Naive B cell (primary cell): ENCODE data around the gene CDC34. TPM values are rescaled to one million over a fixed set of nuclear protein-coding genes. Genes with fewer than 3 reads are reported as not detected.

Experiments used
- ATAC-seq, 2 donors: fragments of 150-1000 bp; cut with Tn5 transposase; 2 replicates each; pipeline ENCODE4 v1.10.0; 2021; ENCODE audit warnings: low read depth in 2 of 2, mild to moderate bottlenecking in 2 of 2, moderate library complexity in 2 of 2
- DNase-seq: peaks from one replicate; pipeline ENCODE4 v3.0.0; 2022
- H3K27ac Mint-ChIP-seq, 6 donors: one replicate each; pipeline ENCODE4 v1.8.0; 2020 to 2022; ENCODE audit warnings: mild to moderate bottlenecking in 6 of 6, mixed read lengths in 6 of 6, moderate library complexity in 5 of 6, inconsistent platforms in 2 of 6
- H3K27me3 Mint-ChIP-seq, 3 donors: one replicate each; pipeline ENCODE4 v1.8.0; 2021 to 2022; ENCODE audit warnings: mixed read lengths in 3 of 3, mild to moderate bottlenecking in 1 of 3
- H3K36me3 Mint-ChIP-seq, 2 donors: one replicate each; pipeline ENCODE4 v1.8.0; 2020 to 2022; ENCODE audit warnings: mixed read lengths in 2 of 2, inconsistent platforms in 1 of 2, mild to moderate bottlenecking in 1 of 2
- H3K4me1 Mint-ChIP-seq, 3 donors: one replicate each; pipeline ENCODE4 v1.8.0; 2020 to 2022; ENCODE audit warnings: mixed read lengths in 3 of 3, inconsistent platforms in 1 of 3, mild to moderate bottlenecking in 1 of 3, moderate library complexity in 1 of 3
- H3K4me3 Mint-ChIP-seq, 8 donors: one replicate each; pipeline ENCODE4 v1.8.0; 2020 to 2022; ENCODE audit warnings: mild to moderate bottlenecking in 8 of 8, mixed read lengths in 8 of 8, moderate library complexity in 8 of 8, inconsistent platforms in 2 of 8
- H3K9me3 Mint-ChIP-seq, 7 donors: one replicate each; pipeline ENCODE4 v1.8.0; 2020 to 2022; ENCODE audit warnings: mixed read lengths in 7 of 7, mild to moderate bottlenecking in 5 of 7, inconsistent platforms in 2 of 7, moderate library complexity in 1 of 7
- polyA plus RNA-seq, 6 donors: library from polyadenylated mRNA; unstranded; fragments of 300-500 nt; fragmentation: Illumina TruSeq; gene quantifications; one replicate each; pipeline ENCODE4 v1.2.3, GENCODE V29; 2021; ENCODE audit warnings: low read depth in 6 of 6

The CDC34 gene
- polyA plus RNA-seq, 6 donors from 2014 or later: 17.7 to 30.6 (median 19.4) TPM

DNA sequence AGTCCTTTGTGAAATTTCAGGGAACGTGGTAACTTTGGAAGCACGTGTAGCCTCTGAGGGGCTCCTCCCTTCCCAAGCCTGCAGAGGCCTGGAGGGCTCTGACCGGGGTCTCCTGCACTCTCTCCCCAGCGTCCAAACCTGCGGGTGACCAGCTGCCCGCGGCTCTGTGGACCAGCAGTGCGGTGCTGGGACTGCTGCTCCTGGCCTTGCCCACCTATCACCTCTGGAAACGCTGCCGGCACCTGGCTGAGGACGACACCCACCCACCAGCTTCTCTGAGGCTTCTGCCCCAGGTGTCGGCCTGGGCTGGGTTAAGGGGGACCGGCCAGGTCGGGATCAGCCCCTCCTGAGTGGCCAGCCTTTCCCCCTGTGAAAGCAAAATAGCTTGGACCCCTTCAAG is 26.9 kb upstream of the CDC34 start:
- H3K4me1 Mint-ChIP-seq: peaks cover 10 to 35% (median 21%) of the 10 kb centered on the region in 3 donors
- H3K27me3 Mint-ChIP-seq: peaks cover under 1 to 2% (median 1%) of the 10 kb centered on the region in 3 donors
- peak overlapping the region in 2 of 8 donors; percentile 35 to 89 for H3K4me3 Mint-ChIP-seq
- ATAC-seq (no peak), DNase-seq (no peak)
- peaks cover 0 to 3% (median 0%) of the 10 kb centered on the region in 7 donors for H3K9me3 Mint-ChIP-seq
- no peak overlapping the region for H3K27ac Mint-ChIP-seq
- peaks cover 0 to under 1% of the 10 kb centered on the region in 2 donors for H3K36me3 Mint-ChIP-seq

DNA sequence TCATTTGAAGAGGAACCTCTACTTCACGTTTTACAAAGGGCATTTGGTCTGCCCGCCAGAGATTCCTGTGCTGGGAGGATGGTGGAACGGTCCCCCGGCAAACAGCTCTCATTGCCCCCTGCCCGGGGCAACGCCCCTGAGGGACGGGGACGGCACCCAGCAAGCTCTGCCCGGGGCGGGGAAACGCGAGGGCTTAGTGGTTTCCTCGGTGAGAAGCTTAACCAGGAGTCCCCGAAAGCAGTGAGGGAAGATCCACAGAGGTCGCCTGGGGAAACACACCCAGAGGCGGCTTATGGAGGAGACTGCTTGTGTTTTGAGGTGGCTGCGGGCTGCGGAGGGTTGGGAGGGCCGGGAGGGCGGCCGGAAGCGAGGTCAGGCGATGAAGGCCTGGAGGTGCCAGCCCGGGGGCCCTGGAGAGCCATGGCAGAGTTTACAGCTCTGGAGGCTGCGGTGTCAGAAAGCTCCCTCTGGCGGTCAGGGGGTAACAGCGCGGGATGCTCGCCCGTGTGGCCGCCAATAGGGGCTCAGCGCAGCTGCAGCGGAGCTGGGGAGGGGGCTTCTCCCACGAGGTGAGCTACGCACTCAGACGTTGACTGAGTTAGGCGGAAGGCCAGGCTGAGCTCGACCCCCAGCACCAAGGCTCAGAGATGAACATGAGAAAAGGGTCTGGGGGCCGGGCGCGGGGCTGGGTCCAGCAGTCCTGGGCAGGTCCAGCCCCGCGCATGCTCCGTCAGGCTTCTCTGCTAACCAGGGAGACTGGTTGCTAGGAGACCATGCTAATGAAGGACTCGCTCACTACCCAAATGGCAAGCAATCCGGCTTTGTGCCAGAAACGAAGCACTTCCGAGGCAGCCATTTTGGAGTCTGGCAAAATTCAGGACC is 24.9 kb upstream of the CDC34 start:
- Mint-ChIP-seq H3K27ac (peak overlapping the region; percentile 97 to 100 (median 98)), H3K27me3 (no peaks in the 10 kb centered on the region), H3K36me3 (no peaks in the 10 kb centered on the region), H3K4me1 (peaks cover 23 to 47% (median 35%) of the 10 kb centered on the region in 3 donors), H3K9me3 (peaks cover 0 to 3% (median 0%) of the 10 kb centered on the region in 7 donors), H3K4me3 (peak overlapping the region; percentile 89 to 100 (median 96))
- DNase-seq (peak; percentile 98), ATAC-seq (peak; percentile 68 to 71)

DNA sequence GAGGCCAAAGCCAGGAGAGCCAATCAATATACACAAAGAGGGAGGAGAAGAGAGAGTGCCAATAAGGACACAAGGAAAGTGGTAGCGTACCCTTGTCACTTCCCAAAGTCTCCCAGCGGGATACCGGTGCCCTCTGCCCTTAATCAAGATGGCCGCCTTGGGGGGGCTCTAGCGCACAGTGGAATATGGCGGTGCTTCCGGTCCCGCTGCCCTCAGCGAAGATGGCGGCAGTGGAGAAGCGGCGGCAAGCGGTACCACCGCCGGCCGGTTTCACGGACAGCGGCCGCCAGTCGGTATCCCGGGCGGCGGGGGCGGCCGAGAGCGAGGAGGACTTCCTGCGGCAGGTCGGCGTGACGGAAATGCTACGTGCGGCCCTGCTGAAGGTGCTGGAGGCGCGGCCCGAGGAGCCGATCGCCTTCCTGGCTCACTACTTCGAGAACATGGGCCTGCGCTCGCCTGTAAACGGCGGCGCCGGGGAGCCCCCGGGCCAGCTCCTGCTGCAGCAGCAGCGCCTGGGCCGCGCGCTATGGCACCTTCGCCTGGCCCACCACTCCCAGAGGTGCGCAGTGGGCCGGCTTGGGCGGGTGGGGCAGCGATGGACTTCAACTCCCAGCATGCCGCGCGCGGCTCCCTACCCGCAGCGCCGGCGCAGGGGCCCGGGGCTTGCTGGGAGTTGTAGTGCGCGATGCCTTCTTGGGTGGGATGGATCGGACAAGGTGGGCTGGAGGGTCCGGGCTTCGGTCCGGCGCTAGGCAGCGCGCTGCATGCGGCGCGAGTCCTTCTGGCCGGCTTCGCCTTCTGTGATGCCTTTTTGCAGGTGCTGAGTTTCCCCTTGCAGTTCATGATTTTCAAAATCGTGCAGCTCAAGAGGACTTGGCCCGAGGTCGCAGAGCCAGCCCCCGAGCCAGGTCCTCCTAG is 24.0 kb upstream of the CDC34 start, which contains the start of gene TPGS1:
TSS of gene TPGS1 (plus strand) at position 212 of the 918 bp plus-strand sequence. CDS start at position 222, 10 bp downstream.
- Mint-ChIP-seq H3K4me1 (peaks cover 23 to 50% (median 33%) of the 10 kb centered on the region in 3 donors), H3K36me3 (no peaks in the 10 kb centered on the region), H3K9me3 (no peaks in the 10 kb centered on the region), H3K27ac (peak within 1 kb of the TSS; percentile 97 to 100 (median 98)), H3K27me3 (no peaks in the 10 kb centered on the region), H3K4me3 (peak within 1 kb of the TSS; percentile 89 to 100 (median 96))
- peak; percentile 65 for DNase-seq
- ATAC-seq: peak; percentile 60 to 63

DNA sequence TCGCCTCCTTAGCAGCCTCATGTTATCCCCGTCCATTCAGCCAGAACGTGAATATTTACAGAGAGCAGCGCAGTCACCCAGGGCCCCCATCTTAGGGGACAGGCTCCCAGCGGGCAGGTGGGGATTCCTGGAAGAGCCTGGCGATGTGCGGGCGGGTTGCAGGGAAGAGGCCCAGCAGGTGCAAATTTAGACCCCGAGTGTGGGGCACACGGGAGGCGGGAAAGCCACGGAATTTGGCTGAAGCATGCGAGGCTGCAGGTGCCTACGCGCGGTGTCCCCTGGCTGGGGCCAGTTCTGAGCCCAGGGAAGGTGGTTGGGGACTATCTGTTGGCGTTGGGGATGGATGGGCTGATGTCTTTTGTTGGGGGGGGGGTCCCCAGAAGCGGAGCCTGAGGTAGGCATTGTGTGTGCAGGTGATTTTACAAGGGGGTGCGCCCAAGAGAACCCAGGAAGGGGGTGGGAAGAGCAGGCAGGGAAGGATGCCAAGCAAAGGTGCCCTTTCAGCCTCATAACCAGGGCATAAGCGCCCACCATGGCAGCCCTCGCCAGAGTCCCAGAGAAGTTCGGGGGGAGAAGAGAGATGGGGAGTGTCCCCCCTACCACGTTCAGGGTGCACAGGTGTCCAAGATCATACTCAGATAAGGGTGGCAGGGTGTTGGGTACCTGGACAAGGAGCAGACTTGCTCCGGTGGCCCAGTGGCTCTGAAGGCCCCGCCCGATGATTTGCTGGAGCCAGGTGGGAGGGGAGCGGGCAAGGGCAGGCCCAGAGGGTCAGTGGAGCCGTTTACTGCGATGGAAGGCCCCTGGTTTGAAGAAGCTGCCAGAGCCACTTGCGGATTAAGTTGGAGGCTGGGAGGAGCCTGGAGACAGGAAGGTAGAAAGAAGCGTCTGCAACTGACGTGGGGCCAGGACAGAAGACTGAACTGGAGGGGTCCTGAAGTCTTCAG is 23.1 kb upstream of the CDC34 start:
- Mint-ChIP-seq H3K4me3 (peak overlapping the region; percentile 89 to 100 (median 96)), H3K27me3 (no peaks in the 10 kb centered on the region), H3K36me3 (no peaks in the 10 kb centered on the region), H3K9me3 (no peaks in the 10 kb centered on the region), H3K27ac (peak overlapping the region in 5 of 6 donors; percentile 22 to 85 (median 80)), H3K4me1 (peaks cover 20 to 43% (median 35%) of the 10 kb centered on the region in 3 donors)
- no peak for DNase-seq
- ATAC-seq: no peak

DNA sequence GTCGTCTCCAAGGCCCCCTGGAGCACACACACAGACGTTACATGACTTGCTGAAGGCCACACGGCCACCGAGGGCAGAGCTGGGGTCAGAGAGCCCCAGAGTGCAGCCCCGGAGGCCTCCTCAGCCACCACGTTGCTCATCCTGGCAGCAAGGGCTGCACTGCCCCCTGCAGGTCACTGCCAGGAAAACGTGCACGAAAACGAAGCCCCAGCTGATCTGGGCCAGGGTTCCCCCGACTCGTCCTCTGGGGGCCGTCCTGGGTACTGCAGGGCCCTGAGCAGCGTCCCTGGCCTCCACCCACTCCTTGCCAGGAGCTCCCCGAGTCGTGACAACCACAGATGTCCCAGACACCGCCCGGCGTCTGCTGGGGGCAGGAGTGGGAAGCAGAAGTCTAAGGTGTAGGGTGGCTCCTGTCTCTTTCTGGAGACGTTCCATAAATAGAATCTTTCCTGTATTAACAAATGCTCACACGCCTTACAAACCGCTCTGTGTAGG is 20.9 kb upstream of the CDC34 start:
- H3K36me3 Mint-ChIP-seq: no peaks in the 10 kb centered on the region
- peak overlapping the region; percentile 65 to 92 (median 90) for H3K4me3 Mint-ChIP-seq
- H3K4me1 Mint-ChIP-seq: peaks cover 25 to 42% (median 35%) of the 10 kb centered on the region in 3 donors
- H3K27me3 Mint-ChIP-seq: no peaks in the 10 kb centered on the region
- H3K27ac Mint-ChIP-seq: peak overlapping the region; percentile 91 to 99 (median 95)
- no peaks in the 10 kb centered on the region for H3K9me3 Mint-ChIP-seq
- ATAC-seq (peak; percentile 34 to 36), DNase-seq (peak; percentile 82)

DNA sequence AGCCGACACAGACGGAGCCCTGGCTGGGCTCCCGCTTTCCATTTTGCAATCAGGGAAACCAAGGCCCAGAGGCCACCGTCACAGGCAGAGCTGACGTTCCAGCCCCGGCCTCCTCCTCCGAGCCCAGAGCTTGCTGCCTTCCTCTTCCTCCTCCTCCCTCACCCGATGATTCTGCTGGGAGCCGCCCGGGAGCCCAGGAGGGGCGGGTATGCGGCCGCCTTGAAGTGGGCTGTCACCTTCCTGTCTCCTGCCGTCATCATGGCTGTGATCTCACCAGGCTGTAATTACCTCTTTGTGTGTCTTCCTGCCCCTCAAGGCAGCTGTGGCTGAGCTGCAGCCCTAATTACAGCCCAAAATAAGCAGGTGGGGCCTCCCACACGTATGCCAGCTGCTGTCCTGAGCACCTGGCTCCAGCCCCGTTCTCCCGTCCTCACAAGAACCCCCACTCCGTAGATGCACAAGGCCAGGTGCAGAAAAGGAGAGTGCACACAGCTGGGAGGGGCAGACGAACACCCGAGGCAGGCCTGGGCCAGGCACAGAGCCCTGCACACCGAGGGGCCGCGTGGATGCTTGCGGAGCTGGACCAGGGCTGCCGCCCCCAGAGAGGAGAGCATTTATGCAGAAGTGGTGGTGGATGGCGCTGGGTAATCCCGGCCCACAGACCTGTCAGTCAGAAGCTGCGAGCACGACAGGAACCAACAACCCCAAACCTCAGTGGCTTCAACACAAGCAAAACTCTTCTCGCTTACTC is 20.3 kb upstream of the CDC34 start:
- DNase-seq: peak; percentile 55
- Mint-ChIP-seq H3K4me3 (peak overlapping the region; percentile 65 to 92 (median 90)), H3K36me3 (no peaks in the 10 kb centered on the region), H3K27me3 (no peaks in the 10 kb centered on the region), H3K27ac (peak overlapping the region; percentile 91 to 99 (median 95)), H3K9me3 (no peaks in the 10 kb centered on the region), H3K4me1 (peaks cover 25 to 38% (median 33%) of the 10 kb centered on the region in 3 donors)
- ATAC-seq: peak; percentile 31 to 37

DNA sequence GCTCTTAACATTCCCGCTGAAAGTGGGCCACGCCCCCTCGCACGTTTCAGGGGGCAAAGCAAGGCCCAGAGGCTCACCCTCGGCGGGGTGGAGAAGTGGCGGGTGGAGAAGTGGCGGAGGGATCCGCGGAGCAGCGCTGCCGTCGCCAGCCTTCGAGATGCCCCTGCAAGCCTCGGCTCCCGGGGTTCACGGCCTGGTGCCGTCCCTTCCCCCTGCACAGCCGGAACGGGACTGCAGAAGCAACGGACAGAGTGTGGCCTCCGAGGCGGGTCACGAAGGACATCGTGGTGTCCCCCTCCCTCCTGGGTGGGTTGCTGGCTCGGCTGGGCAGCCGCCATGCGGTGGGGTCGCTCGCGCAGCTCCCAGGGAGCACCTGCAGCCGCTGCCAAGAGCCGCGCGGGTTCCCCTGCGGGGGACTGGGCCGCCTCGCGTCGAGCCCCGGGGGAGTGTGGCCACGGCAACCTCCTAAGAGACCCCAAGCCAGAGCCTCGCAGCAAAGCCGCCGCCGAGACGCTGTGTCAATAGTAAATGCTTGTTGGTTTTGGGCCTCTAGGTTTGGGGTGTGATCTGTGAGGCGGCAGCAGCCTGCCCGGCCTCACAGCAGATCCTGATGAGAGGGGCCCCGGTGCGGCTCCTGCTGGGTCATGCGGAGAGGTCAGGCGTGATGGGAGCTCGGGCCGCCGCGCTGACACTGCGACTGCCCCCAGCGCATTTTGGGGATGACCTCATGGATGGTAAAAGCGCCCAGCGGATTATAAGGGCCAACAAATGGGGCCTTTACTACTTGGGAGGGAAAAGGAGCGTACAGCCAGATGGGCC is 18.8 kb upstream of the CDC34 start:
- Mint-ChIP-seq H3K9me3 (no peaks in the 10 kb centered on the region), H3K4me1 (peaks cover 30 to 38% (median 33%) of the 10 kb centered on the region in 3 donors), H3K27ac (peak overlapping the region in 1 of 6 donors; percentile 96), H3K36me3 (no peaks in the 10 kb centered on the region), H3K4me3 (peak overlapping the region in 3 of 8 donors; percentile 66 to 92 (median 91)), H3K27me3 (no peaks in the 10 kb centered on the region)
- ATAC-seq (no peak), DNase-seq (no peak)

DNA sequence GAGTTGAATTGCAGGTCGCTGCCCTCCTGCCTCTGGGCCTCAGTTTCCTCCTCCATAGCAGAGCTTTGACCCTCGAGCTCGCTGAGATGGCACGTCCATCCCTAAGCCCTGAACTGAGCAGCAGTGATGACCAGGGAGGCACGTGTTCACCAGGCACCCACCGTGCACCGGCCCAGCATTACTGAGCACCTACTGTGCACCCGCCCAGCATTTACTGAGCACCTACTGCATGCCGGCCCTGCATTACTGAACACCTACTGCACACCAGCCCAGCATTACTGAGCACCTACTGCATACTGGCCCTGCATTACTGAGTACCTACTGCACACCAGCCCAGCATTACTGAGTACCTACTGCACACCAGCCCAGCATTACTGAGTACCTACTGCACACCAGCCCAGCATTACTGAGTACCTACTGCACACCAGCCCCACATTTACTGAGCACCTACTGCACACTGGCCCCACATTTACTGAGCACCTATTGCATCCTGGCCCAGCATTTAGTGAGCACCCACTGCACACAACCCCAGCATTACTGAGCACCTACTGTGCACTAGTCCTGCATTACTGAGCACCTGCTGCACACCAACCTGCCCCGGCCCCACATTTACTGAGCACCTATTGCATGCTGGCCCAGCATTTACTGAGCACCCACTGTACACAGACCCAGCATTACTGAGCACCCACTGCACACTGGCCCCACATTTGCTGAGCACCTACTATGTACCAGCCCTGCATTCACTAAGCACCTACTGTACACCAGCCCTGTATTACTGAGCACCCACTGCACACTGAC is 18.0 kb upstream of the CDC34 start:
- H3K36me3 Mint-ChIP-seq: no peaks in the 10 kb centered on the region
- H3K27ac Mint-ChIP-seq: peak overlapping the region in 1 of 6 donors; percentile 88
- DNase-seq (no peak), ATAC-seq (no peak)
- peak overlapping the region in 1 of 8 donors; percentile 20 for H3K4me3 Mint-ChIP-seq
- H3K27me3 Mint-ChIP-seq: no peaks in the 10 kb centered on the region
- H3K4me1 Mint-ChIP-seq: peaks cover 25 to 30% (median 26%) of the 10 kb centered on the region in 3 donors
- no peaks in the 10 kb centered on the region for H3K9me3 Mint-ChIP-seq

DNA sequence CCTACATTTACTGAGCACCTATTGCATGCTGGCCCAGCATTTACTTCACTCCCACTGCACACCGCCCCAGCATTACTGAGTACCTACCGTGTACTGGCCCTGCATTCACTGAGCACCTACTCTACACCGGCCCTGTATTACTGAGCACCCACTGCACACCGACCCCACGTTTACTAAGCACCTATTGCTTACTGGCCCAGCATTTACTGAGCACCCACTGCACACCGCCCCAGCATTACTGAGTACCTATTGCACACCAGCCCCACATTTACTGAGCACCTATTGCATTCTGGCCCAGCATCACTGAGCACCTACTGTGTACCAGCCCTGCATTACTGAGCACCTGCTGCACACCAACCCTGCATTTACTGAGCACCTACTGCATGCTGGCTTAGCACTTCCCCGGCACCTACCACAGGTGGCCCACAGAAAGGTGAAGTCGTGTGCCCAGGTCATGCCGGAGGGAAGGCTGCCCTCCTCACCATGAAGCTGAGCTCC is 17.3 kb upstream of the CDC34 start:
- H3K4me3 Mint-ChIP-seq: no peak overlapping the region
- no peaks in the 10 kb centered on the region for H3K9me3 Mint-ChIP-seq
- ATAC-seq (no peak), DNase-seq (no peak)
- H3K27ac Mint-ChIP-seq: peak overlapping the region in 1 of 6 donors; percentile 88
- H3K36me3 Mint-ChIP-seq: no peaks in the 10 kb centered on the region
- H3K4me1 Mint-ChIP-seq: peaks cover 24 to 26% (median 25%) of the 10 kb centered on the region in 3 donors
- no peaks in the 10 kb centered on the region for H3K27me3 Mint-ChIP-seq
